Mucosa of descending colon (tissue), 3 donors: Measurements from ENCODE around the gene ACAP2. TPM values are rescaled to one million over a fixed set of nuclear protein-coding genes. Genes with fewer than 3 reads are reported as not detected.
"Not testable (repeated sequence)": the region's sequence is repeated elsewhere in the genome, so short reads cannot be mapped to it uniquely, and the experiment has no call there.

Experiments used
- ATAC-seq: fragments of 200-7000 bp; cut with Tn5 transposase; one replicate; pipeline ENCODE4 v1.9.1; 2020; ENCODE audit warnings: mild to moderate bottlenecking, moderate library complexity
- DNase-seq, 3 donors: peaks; one replicate each; pipeline ENCODE4 v3.0.0-alpha.2; 2020
- H3K36me3 ChIP-seq: fragments of 200-600 bp; one replicate; pipeline ENCODE4 v1.8.0; 2021; ENCODE audit warnings: low read depth, mild to moderate bottlenecking
- H3K4me1 ChIP-seq: fragments of 200-600 bp; one replicate; pipeline ENCODE4 v1.8.0; 2021; ENCODE audit warnings: low read depth, mild to moderate bottlenecking
- H3K4me3 ChIP-seq: fragments of 200-600 bp; one replicate; pipeline ENCODE4 v1.8.0; 2021; ENCODE audit warnings: mild to moderate bottlenecking
- H3K9me3 ChIP-seq: fragments of 200-600 bp; one replicate; pipeline ENCODE4 v1.8.0; 2021; ENCODE audit warnings: mild to moderate bottlenecking
- CTCF ChIP-seq: fragments of 200-600 bp; IDR thresholded peaks from one replicate; pipeline ENCODE4 v1.8.0; 2022; ENCODE audit warnings: antibody characterized with exemption, mild to moderate bottlenecking
- intact Hi-C, 2 donors: fragments of 100-400 bp; cut with DNase I in 1 of 2; cut with micrococcal nuclease in 1 of 2; formaldehyde crosslinking; loops; one replicate each; pipeline versions ENCODE4 v1.11.0 to v1.11.1; 2022; cut with DNase I, micrococcal nuclease
- total RNA-seq, 3 donors: library from RNA; stranded (reverse); fragmentation: NEBNext Ultra II Directional in 2 of 3; extraction: Animal tissue kit (Norgen Biotek cat#: 25700) in 2 of 3; gene quantifications; one replicate each; pipeline versions ENCODE4 v1.2.1 to v1.2.4, GENCODE V29; 2021 to 2023
- donor health status: DM: no; HTN: no; CAD: no; lungs with moderate emphysema.
- donor health status: DM: no; HTN: no; CAD: no.
- donor health status: DM: no; HTN: yes; CAD: no.

Gene ACAP2
- total RNA-seq, 3 donors from 2014 or later = 55.2 to 69.2 (median 69.2) TPM

GRCh38 chr3:195467641-195468390 is 25.0 kb upstream of the ACAP2 start:
- H3K4me1 ChIP-seq = no peaks in the 10 kb centered on the region
- H3K36me3 ChIP-seq = no peaks in the 10 kb centered on the region
- no peak overlapping the region for H3K4me3 ChIP-seq
- no peak for ATAC-seq
- no peak for DNase-seq
- TF ChIP-seq CTCF = no peak
- no peaks in the 10 kb centered on the region for H3K9me3 ChIP-seq
- intact Hi-C loops = no loop called here

- Histone ChIP-seq H3K9me3 (no peaks in the 10 kb centered on the region), H3K4me3 (no peak overlapping the region), H3K4me1 (peaks cover 14% of the 10 kb centered on the region), H3K36me3 (no peaks in the 10 kb centered on the region)
- intact Hi-C loops = no loop called here
- no peak for DNase-seq
- no peak for ATAC-seq
- no peak for TF ChIP-seq CTCF
These were observed 23.4 kb upstream of the ACAP2 start for GRCh38 chr3:195466251-195466650.

DNA sequence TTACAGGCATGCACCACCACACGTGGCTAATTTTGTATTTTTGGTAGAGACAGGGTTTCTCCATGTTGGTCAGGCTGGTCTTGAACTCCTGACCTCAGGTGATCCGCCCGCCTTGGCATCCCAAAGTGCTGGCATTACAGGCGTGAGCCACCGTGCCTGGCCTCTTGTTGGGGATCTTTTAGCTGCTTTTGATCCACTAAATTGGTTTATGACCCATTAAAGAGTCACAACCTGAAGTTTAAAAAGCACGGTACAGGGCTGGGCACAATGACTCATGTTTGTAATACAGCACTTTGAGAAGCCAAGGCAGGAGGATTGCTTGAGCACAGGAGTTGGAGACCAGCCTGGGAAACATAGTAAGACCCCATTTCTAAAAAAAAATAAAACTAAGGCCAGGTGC is 20.1 kb upstream of the ACAP2 start:
- peak in 2 of 3 donors; percentile 27 to 50 for DNase-seq
- peak; percentile 61 for ATAC-seq
- H3K4me3 ChIP-seq, intact Hi-C loops, H3K9me3 ChIP-seq, H3K36me3 ChIP-seq: not testable (repeated sequence)
- peaks cover 25% of the 10 kb centered on the region for H3K4me1 ChIP-seq

GRCh38 chr3:195462308-195462610 is 19.4 kb upstream of the ACAP2 start:
- Histone ChIP-seq H3K4me1 (peaks cover 27% of the 10 kb centered on the region), H3K9me3 (no peaks in the 10 kb centered on the region), H3K36me3 (no peaks in the 10 kb centered on the region), H3K4me3 (no peak overlapping the region)
- no peak for DNase-seq
- TF ChIP-seq CTCF = no peak
- intact Hi-C loops = no loop called here
- ATAC-seq = no peak

DNA sequence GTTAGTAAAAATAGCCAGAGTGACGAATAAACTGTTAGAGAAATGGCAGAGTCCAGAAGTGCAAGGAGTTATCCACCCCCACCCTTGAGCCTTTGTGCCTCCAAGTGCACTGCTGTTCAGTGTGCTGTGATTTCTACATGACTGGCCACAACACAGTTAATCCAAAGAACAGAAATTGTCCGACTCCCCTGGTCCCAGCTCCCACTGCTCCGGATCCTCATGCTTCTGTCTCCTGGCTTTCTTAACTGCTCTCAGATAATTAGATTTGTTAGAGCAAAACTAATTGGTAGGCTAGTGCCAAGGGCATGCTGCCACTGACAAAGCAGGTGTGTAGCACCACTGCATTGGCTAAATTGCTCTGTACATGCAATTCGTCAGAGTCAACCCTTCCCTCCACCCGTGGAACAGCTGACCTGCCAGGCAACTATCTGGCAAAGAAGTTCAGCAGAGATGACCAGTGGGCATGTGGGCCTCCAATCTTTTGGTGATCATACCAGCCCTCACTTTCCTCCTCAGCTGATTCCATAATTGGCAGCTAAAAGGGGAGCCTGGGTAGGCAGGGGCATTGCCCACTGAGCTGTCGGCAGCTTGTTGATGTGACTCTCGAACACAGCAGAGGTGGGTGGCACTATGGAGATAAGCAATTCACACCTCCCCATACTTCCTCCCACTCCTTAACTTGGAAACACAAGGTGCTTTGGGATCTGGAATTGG is 18.9 kb upstream of the ACAP2 start:
- Histone ChIP-seq H3K4me3 (no peak overlapping the region), H3K36me3 (no peaks in the 10 kb centered on the region), H3K4me1 (peaks cover 27% of the 10 kb centered on the region), H3K9me3 (no peaks in the 10 kb centered on the region)
- peak; percentile 81 for ATAC-seq
- intact Hi-C loops = no loop called here
- no peak for TF ChIP-seq CTCF
- DNase-seq = peak in 2 of 3 donors; percentile 37 to 47

GRCh38 chr3:195460091-195460713 is 17.4 kb upstream of the ACAP2 start:
- no peak for ATAC-seq

More at GRCh38 chr3:195460091-195460713, 17.4 kb upstream of the ACAP2 start:
- DNase-seq = no peak
- TF ChIP-seq CTCF = no peak
- peaks cover 27% of the 10 kb centered on the region for H3K4me1 ChIP-seq
- H3K9me3 ChIP-seq = no peaks in the 10 kb centered on the region
- H3K36me3 ChIP-seq = no peaks in the 10 kb centered on the region
- intact Hi-C loops = no loop called here
- H3K4me3 ChIP-seq = no peak overlapping the region
